ENCODE measurements around the gene ARL15. TPM values are rescaled to one million over a fixed set of nuclear protein-coding genes. Genes with fewer than 3 reads are reported as not detected.

ARL15 gene
- total RNA-seq, 1 experiment from 2014 or later = 7.9 TPM

DNA sequence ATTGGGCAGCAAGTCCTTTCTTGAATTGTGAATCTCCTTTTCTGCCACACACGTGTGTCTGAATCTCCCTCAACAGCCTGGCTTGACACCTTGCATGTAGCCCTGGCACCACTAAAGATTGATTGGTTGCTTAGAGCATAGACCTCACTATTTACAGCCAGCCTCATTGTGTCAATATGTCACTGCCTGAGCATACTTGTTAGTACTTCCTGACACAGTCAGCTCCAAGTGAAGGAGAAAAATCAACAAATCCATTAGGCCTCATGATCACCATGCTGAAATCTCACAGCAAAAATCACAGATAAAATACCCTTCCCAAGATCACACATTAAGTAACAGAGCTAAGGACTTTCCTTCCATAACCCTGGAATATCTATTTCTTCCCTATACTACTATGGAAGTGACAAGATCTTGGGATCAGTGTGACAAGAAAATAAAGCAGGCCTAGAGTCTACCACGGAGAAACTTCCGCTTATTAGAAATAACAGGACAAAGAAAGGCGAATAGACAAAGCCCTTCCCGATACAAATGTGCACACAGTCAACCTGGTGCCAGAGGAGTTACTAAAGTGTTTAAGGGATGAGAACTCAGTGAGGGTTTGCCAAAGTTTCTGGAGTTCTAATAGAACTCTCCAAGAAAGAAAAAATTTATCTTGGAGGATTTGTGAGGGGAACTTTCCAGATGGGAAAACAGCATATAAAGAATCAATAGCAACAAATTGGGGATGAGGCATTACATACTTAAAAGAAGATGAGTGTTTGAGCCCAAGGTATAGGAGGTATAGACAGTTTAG lies 5.6 kb upstream of the ARL15 start:
- no peak for DNase-seq (ENCODE audit: low read depth)

DNA sequence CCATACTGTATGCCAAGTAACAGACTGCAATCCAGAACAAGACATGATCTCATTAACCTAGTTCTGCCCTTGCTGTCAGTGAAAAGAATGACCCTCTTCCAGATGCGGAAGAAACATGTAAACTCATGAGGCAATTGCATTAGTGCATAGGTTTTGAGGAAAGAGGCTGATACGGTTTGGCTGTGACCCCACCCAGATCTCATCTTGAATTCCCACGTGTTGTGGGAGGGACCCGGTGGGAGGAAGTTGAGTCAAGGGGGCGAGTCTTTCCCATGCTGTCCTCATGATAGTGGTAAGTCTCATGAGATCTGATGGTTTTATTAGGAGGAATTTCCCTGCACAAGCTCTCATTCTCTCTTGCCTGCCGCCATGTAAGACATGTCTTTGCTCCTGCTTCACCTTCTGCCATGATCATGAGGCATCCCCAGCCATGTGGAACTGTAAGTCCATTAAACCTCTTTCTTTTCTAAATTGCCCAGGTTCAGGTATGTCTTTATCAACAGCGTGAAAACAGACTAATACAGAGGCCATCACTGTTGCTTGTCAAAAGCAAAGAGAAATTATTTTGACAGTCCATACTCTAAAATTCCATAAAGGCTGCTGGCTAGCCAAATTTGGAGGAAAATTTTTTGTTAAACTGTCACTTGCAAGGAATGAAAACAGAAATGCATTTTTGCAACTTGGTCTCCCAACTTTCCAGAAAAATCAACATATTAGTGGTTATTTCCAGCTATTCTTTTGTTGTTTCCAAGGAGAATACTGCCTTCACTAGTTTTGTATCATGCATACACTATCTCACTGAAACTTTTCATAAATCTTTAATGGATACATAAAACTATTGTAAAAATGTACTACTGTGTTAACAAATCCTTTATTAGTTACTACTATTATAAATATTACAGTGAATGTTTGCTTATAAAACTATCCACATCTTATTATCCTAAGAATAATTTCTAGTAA lies 3.2 kb upstream of the ARL15 start:
- DNase-seq (ENCODE audit: low read depth) = peak; percentile 29

DNA sequence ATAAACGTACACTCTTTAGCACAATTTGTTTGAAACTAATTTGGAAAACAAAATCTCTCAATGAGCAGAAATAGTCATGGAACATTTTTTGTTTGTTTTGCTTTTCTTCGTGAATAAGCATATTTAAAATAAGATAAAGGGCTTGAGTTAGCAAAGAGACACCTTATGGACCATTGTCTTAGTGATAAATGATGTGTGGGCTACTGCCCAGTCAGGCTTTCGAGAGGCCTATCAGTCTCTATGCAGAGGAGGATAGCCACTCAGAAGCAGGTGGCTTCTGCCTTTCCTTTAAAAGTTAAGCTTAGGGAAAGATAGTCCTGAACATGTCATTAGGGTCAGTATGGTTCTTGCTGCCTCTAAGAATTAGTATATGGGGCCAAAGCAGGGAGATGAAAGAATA lies 2.1 kb upstream of the ARL15 start:
- no peak for DNase-seq (ENCODE audit: low read depth)

DNA sequence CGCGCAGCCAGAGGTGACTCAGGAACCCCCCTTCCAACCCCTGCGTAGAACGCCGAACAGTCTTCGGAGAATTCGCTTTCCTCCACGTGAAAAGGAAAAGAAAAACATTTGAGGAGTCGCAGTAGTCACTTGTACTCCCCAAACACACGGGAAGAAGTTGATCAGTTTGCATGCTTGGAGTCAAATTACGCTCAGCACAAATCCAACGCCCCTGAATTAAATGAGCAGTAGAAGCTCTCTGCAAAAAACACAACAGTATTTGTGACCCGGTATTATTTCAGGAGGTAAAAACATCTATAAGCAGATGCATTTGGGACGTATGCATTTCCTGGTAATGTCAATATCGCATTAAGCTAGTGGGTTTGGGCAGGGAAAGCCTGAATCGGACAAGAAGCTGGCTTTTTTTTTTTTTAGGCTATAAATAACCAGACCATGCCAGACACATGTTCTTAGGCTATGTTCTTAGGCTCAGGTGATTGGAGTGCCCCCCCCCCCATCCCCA lies 854 bp upstream of the ARL15 start:
- DNase-seq (ENCODE audit: low read depth) = peak; percentile 20

DNA sequence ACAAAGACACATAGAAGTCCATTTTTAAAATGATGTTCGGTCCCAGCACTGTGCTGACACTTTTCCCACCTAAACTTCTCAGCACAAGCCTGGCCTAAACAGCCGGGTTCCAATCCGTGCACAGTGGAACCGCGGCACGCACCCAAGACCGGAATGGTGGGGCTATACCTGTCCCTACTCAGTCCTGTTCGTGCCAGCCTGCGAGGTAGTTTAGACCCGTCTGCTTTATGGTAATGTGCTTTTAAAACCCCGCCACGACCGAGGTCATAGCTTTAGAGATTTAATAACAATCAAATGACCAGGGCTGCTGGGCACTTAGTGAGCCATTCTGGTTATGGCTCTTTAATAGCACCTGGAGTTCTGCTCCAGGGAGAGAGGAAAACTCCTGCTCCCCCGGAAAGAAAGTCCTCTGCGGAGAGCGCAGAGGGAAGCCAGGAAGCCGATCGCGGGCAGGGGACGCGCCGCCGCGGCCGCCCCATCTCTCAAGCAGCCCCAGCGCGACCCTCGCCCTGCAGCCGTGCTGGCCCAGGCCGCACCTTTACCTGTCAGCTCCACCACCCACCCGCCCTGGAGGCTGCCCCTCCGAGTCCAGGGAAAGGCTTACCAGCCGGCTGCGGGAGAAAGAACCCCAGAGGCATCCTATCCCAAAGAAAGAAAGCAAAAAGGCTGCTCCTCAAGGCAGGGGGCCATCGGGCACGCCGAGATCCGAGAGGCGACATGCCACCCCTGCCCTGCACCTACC lies 511 bp downstream of the ARL15 start:
- DNase-seq (ENCODE audit: low read depth) = peak; percentile 37

DNA sequence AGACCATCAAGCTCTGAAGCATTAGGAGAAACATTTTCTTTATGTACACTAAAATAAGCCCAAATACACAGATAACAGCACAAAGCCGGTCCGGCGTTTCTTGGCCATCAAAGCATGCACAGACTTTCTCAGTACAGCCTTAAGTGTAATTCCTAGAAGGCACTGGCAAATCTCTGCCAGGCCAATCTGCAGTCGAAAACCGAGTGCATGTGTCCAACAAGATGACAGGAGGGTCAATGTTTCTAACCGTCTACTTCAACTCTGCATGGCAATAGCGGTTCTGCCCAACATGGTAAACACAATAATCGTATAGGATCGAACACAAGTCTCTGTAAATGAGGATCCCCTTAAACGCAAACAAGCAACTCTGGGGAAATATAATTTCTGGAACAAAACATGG lies 1.1 kb downstream of the ARL15 start:
- DNase-seq (ENCODE audit: low read depth) = peak; percentile 11

DNA sequence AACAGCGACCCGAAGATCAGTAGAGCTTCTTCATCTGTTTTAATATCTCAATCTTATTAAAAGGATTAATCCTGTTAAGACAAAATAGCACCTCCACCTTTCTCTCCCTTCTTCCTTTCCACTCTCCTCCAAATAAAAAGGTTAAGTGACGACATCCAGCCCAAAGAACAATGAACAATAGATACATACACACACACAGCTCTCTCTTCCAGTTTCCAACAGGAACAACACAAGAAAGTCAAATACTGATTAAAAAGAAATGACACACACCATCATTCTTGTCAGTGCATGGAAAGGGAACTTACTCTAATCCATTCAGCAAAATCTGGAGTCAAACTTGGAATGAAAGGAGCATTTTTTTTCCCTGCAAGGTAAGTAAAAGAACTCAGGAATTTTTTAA lies 2.8 kb downstream of the ARL15 start:
- no peak for DNase-seq (ENCODE audit: low read depth)

DNA sequence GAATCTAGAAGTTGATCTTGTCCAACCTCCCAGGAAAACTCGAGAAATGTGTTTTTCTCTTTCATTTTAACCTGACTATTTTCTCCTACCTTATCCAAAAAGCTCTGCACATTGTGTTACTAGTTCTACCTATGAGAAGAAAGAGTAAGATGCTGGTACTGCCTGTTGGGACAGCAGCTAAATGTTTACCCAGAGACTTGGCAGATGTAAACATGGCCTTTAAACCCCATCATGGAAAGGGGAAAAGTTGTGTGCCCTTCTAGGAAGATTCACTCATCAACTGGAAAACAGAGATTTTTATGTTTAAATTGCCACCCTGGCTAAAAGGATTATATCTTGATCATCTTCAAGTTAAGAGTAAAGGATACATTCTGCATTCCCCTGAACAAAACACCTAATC lies 3.5 kb downstream of the ARL15 start:
- DNase-seq (ENCODE audit: low read depth) = no peak

DNA sequence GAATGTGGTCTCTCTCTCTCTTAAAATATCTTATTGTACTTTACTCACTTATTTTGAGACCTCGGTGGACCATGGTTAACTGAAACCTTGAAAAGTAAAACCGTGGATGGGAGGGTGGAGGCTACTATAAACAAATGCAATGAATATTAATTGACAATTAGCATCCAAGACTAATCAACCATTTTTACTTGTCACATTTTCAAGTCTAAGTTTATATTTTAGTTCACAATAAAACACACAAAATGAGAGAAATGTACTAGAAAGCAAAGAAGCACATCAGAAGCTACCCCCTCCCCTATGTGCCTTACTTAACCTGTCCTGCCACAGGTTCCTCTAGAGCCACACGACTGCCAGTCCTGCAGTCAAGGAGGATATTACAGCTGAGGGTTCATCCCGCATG lies 4.6 kb downstream of the ARL15 start:
- DNase-seq (ENCODE audit: low read depth) = no peak

DNA sequence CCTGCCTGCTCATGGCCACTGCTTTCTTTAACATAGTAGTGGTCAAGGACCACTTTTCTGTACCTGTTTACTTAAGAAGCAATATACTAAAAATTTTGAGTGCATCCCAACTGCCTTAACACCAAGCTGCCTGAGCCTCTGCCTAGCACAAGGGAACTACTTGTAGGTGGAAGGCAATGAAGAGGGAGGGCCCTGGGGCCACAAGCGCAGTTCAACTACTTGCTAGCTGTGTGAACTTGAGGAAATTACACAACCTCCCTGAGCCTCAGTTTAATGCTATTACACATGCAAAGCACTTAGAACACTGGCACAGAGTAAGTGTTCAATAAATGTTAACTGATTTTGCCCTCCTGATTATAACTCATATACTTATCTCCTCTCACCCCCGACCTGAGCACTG lies 6.3 kb downstream of the ARL15 start:
- no peak for DNase-seq (ENCODE audit: low read depth)

DNA sequence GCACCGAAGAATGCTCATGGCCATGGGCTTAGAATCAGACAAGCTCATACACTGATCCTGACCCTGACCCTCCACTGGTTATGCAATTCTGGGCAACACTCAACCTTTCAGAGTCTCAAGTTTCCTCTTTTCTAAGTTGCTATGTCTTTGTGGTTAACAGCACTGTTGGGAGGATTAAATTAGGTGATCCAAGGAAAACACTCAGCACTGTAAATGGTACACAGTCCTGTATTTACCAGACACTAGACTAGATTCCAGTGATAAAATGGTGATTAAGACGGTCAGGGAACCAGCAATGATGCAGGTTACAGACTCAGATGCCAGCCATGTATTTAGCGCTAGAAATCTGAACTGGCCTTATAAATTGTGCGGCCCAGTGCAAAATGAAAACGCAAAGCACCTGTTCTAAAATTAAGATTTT lies 8.1 kb downstream of the ARL15 start:
- peak; percentile 21 for DNase-seq (ENCODE audit: low read depth)

DNA sequence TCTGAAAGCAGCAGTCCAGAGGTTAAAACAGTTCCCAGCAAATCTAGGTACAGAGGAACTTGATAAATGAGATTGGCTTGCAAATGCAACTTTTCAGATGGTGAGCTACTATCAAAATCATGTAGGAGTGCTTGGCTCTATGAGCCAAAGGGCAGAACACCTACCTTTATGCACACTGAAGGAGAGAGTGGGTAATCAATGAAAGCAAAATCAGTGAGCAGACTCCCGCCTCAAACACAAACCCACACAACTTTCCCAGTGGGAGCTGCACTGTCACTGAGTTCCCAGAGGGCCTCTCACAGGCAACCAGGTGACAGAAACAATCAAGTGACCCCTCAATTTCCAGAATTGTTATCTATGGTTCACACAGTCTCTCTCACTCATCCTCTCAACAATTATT lies 8.5 kb downstream of the ARL15 start:
- no peak for DNase-seq (ENCODE audit: low read depth)

DNA sequence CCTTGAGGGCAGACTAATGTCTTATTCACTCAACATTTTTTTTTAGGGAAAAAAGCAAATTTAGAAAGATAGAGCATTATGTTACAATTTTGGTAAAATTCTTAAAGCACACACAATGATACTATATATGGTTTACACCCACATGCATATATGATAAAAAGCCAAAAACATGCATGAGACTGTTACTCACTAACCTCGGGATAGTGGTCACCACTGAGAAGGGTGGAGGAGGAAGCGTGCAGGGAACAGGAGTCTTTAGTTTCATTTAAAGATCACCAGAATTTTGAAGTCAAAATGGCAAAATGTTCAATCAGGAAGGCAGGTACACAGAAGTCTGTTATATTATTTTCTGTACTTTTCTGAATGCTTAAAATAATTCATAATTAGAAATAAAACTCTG lies 9.2 kb downstream of the ARL15 start:
- DNase-seq (ENCODE audit: low read depth) = no peak

DNA sequence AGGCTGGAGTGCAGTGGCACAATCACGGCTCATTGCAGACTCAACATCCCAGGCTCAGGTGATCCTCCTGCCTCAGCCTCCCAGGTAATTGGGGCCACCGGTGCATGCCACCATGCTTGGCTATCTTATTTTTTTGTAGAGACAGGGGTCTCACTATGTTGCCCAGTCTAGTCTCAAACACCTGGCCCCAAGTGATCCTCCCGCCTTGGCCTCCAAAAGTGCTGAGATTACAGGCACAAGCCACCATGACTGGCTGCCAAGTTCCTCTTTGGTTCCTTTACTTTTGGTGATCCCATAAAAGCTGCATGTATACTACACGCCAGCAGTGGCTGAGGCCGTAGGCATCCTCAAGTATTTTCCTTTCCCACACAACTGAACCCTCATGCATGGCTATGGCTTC lies 11.4 kb downstream of the ARL15 start:
- no peak for DNase-seq (ENCODE audit: low read depth)

DNA sequence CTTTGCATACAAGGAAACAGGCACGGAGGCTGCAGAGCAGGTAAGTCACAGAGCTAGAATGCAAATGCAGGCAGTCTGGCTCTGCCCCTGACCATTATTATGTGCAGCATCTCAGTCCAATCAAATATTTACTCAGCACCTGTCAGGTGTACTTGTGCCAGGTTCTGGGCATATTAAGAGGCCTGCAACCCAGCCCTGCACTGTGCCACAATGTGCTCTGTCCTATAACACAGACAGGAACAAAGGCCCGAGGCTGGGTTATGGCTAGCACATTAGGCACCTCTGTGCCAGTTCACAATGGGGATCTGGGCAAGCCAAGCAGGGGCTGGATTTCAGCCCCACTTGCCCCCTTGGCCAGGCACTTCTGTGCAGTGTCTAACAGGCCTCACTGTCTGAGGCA lies 14.0 kb downstream of the ARL15 start:
- no peak for DNase-seq (ENCODE audit: low read depth)

DNA sequence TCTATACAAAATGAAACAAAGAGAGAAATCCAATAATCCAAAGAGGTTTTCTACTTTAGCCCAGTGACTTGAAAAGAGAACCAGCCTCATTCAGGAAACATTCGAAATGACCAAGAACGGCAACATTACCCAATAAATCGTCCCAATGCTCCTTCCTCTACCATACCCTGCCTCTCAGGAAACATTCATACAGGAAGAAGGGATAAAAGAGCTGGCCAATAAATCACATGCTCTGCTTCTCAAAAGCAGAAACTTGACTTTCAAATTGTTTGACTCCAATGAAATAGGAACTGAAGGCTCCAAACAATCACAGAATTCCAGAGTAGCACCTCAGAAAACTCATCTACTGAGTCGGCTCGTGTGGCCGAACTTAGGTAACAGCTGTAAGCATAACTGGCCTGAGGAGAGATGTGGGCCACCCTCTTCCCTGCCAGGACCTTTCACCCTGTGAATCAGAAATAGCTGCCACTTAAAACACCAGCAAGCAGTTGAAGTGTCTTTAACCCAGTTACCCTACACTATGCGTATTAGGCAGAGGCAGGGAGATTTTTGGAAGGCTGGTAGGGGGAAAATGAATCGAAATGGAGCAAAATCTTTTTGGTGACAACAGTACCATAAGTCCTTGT lies 14.6 kb downstream of the ARL15 start:
- no peak for DNase-seq (ENCODE audit: low read depth)

DNA sequence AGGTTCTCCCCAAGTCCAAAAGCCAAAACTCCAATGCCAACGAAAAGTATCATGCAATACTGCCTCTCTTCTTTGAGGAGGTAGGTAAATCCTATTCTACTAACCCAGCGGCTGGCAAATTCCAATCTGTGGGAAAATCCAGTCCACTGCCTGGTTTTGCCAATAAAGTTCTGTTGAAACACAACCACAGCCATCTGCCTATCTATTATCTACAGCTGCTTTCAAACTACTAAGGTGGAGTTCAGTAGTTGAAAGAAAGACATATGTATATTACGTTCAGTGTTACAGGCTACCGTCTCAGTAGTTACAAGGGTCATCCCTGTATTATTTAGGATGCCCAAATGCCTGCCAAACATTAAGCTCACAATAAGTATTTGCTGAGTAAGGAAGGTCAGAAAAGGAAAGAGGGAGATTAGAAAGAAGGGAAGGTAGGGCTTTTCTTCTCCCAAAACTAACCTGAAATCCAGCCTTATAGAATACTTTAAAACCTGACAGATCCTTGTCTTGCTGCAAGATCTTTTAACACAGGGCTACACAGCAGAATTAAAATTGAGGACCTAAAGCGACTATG lies 16.2 kb downstream of the ARL15 start:
- DNase-seq (ENCODE audit: low read depth) = no peak

DNA sequence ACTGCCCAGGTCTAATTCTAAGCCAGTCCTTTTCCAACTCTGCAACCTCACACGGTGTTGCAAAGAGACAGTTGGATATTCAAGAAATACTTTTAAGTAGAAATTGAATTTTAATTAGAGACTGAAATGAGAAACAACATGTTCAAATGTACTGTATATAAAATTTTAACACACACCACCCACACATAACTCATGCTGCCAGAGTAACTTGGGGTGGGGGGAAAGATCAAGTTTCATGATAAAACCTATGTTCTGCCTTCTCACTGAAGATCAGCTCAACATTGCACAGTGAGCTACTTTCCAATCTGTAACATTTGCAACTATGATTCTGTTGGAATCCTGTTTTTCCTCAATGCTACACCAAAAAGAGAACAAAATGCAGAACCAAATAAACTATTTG lies 17.5 kb downstream of the ARL15 start:
- no peak for DNase-seq (ENCODE audit: low read depth)

DNA sequence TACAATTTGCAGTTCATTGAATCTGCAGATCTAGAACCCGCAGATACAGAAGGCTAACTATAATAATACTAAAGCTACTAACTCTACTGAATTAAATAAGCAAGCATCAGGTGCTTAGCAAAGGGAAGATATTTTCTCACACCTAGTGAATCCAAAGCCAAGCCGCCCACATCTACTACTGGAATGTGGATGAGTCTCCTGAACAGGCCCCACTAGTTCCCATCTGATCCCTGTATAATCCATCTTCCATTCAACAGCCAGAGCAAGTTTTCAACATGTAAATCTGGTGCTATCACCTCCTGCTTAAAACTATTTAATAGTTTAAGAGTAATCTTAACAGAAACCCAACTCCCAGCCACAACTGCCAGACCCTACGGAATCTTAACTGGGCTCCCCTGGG lies 18.9 kb downstream of the ARL15 start:
- DNase-seq (ENCODE audit: low read depth) = no peak

DNA sequence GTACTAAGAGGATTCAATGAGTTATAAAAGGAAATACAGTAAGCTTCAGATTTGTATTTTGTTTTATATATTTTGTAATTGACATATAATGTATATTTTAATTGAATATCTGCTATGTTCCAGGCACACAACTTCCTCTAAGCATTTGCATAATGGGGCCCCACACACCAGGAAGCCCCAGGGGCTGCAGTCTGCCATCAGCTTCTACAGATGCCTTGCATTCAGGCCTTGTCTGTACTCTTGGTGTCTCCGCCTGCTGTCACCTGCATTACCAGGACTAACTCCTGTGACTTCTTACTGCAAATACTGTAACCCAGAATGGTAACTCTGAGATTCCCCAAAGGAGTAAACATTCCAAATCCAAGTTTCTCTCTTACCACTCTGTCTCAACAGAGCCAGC lies 20.6 kb downstream of the ARL15 start:
- DNase-seq (ENCODE audit: low read depth) = no peak

All from HT1080 (cell line).